H9 (cell line): ENCODE measurements around the gene ZNF408. TPM values are rescaled to one million over a fixed set of nuclear protein-coding genes. Genes with fewer than 3 reads are reported as not detected.

ENCODE experiments used
- DNase-seq: peaks from one replicate; pipeline ENCODE4 v3.0.0-alpha.2; 2017
- H2AFZ ChIP-seq: one replicate; pipeline ENCODE4 v1.6.1; 2013; ENCODE audit warnings: mild to moderate bottlenecking, low read length, control low read depth, moderate library complexity
- H2AK5ac ChIP-seq: 2 replicates; pipeline ENCODE4 v1.6.1; 2013; ENCODE audit warnings: low read length, control low read depth, mixed read lengths; ENCODE audit not compliant: insufficient read length
- H2BK120ac ChIP-seq: one replicate; pipeline ENCODE4 v1.6.1; 2013; ENCODE audit warnings: low read depth, mild to moderate bottlenecking, low read length, control low read depth, inconsistent platforms; ENCODE audit not compliant: poor library complexity, severe bottlenecking
- H2BK12ac ChIP-seq: 2 replicates; pipeline ENCODE4 v1.6.1; 2013; ENCODE audit warnings: low read length, control low read depth, mixed read lengths, low read depth; ENCODE audit not compliant: insufficient read length
- H2BK15ac ChIP-seq: 2 replicates; pipeline ENCODE4 v1.6.1; 2013; ENCODE audit warnings: low read depth, low read length, control low read depth
- H2BK20ac ChIP-seq: one replicate; pipeline ENCODE4 v1.6.1; 2013; ENCODE audit warnings: low read depth, mild to moderate bottlenecking, low read length, control low read depth, inconsistent platforms; ENCODE audit not compliant: poor library complexity, severe bottlenecking
- H2BK5ac ChIP-seq: 2 replicates; pipeline ENCODE4 v1.6.1; 2013; ENCODE audit warnings: low read length, control low read depth, mixed read lengths; ENCODE audit not compliant: insufficient read length
- H3K14ac ChIP-seq: 2 replicates; pipeline ENCODE4 v1.6.1; 2013; ENCODE audit warnings: low read length, control low read depth; ENCODE audit not compliant: insufficient read depth
- H3K18ac ChIP-seq: 2 replicates; pipeline ENCODE4 v1.6.1; 2013; ENCODE audit warnings: low read depth, mild to moderate bottlenecking, mixed read lengths, low read length, control low read depth; ENCODE audit not compliant: insufficient read length
- H3K23ac ChIP-seq: 2 replicates; pipeline ENCODE4 v1.6.1; 2013; ENCODE audit warnings: low read length, control low read depth, mixed read lengths, low read depth; ENCODE audit not compliant: insufficient read length
- H3K23me2 ChIP-seq: 2 replicates; pipeline ENCODE4 v1.6.1; 2013; ENCODE audit warnings: low read depth, mild to moderate bottlenecking, mixed read lengths, low read length, control low read depth; ENCODE audit not compliant: insufficient read length, poor library complexity, severe bottlenecking
- H3K27ac ChIP-seq: 2 replicates; pipeline ENCODE4 v1.5.1; 2013; ENCODE audit warnings: low read length, control low read depth, mixed read lengths, low read depth; ENCODE audit not compliant: insufficient read length
- H3K27me3 ChIP-seq: 2 replicates; pipeline ENCODE4 v1.6.1; 2013; ENCODE audit warnings: low read length, control low read depth, inconsistent platforms; ENCODE audit not compliant: insufficient read depth
- H3K4ac ChIP-seq: 2 replicates; pipeline ENCODE4 v1.6.1; 2013; ENCODE audit warnings: low read depth, mild to moderate bottlenecking, control low read depth, inconsistent platforms, low read length, moderate library complexity
- H3K4me1 ChIP-seq: 2 replicates; pipeline ENCODE4 v1.6.1; 2013; ENCODE audit warnings: low read length, control low read depth, inconsistent platforms; ENCODE audit not compliant: insufficient read depth
- H3K4me2 ChIP-seq: 2 replicates; pipeline ENCODE4 v1.6.1; 2013; ENCODE audit warnings: low read length, control low read depth, mixed read lengths; ENCODE audit not compliant: insufficient read length, insufficient read depth
- H3K56ac ChIP-seq: 2 replicates; pipeline ENCODE4 v1.6.1; 2013; ENCODE audit warnings: low read depth, mild to moderate bottlenecking, mixed read lengths, low read length, control low read depth; ENCODE audit not compliant: insufficient read length
- H3K79me1 ChIP-seq: 2 replicates; pipeline ENCODE4 v1.6.1; 2013; ENCODE audit warnings: low read depth, mild to moderate bottlenecking, moderate library complexity, low read length, control low read depth, inconsistent platforms; ENCODE audit not compliant: insufficient read depth, poor library complexity, severe bottlenecking
- H3K79me2 ChIP-seq: 2 replicates; pipeline ENCODE4 v1.6.1; 2013; ENCODE audit warnings: low read length, control low read depth, inconsistent platforms; ENCODE audit not compliant: insufficient read depth
- H3K9ac ChIP-seq: 2 replicates; pipeline ENCODE4 v1.6.1; 2013; ENCODE audit warnings: low read length, control low read depth, mixed read lengths; ENCODE audit not compliant: insufficient read length; ENCODE audit errors: extremely low read depth
- H3K9me3 ChIP-seq: one replicate; pipeline ENCODE4 v1.6.1; 2013; ENCODE audit warnings: low read depth, low read length, inconsistent platforms; ENCODE audit not compliant: control insufficient read depth
- H3T11ph ChIP-seq: one replicate; pipeline ENCODE4 v1.6.1; 2013; ENCODE audit warnings: mild to moderate bottlenecking, low read length, control low read depth, inconsistent platforms
- H4K20me1 ChIP-seq: one replicate; pipeline ENCODE4 v1.6.1; 2013; ENCODE audit not compliant: control insufficient read depth, insufficient read length, insufficient read depth
- H4K5ac ChIP-seq: 2 replicates; pipeline ENCODE4 v1.6.1; 2013; ENCODE audit warnings: low read depth, mild to moderate bottlenecking, mixed read lengths, low read length, control low read depth; ENCODE audit not compliant: insufficient read length
- H4K8ac ChIP-seq: replicated peaks from 2 replicates; pipeline ENCODE4 v1.6.1; 2013; ENCODE audit warnings: low read length, control low read depth, mixed read lengths, low read depth; ENCODE audit not compliant: insufficient read length
- H4K91ac ChIP-seq: 2 replicates; pipeline ENCODE4 v1.6.1; 2013; ENCODE audit warnings: low read depth, mild to moderate bottlenecking, moderate library complexity, mixed read lengths, low read length, control low read depth; ENCODE audit not compliant: insufficient read length
- H3K27ac Mint-ChIP-seq, 3 experiments: 2 replicates in 2 of 3; 3 replicates in 1 of 3; pipeline ENCODE4 v1.8.0; 2020 to 2021; ENCODE audit warnings: mixed read lengths in 3 of 3, mild to moderate bottlenecking in 1 of 3, moderate library complexity in 1 of 3
- H3K27me3 Mint-ChIP-seq: 2 replicates; pipeline ENCODE4 v1.8.0; 2021; ENCODE audit warnings: low read depth, mild to moderate bottlenecking, moderate library complexity, mixed read lengths
- H3K36me3 Mint-ChIP-seq, 3 experiments: 2 replicates in 2 of 3; 3 replicates in 1 of 3; pipeline ENCODE4 v1.8.0; 2020 to 2021; ENCODE audit warnings: low read depth in 3 of 3, mixed read lengths in 3 of 3; ENCODE audit not compliant: insufficient read depth in 1 of 3
- H3K4me1 Mint-ChIP-seq, 2 experiments: 2 replicates each; pipeline ENCODE4 v1.8.0; 2020; ENCODE audit warnings: mixed read lengths in 2 of 2
- H3K4me3 Mint-ChIP-seq, 2 experiments: 2 replicates in 1 of 2; 3 replicates in 1 of 2; pipeline ENCODE4 v1.8.0; 2020 to 2021; ENCODE audit warnings: mild to moderate bottlenecking in 2 of 2, mixed read lengths in 2 of 2, moderate library complexity in 1 of 2
- H3K9me3 Mint-ChIP-seq, 2 experiments: 2 replicates in 1 of 2; 3 replicates in 1 of 2; pipeline ENCODE4 v1.8.0; 2020; ENCODE audit warnings: mild to moderate bottlenecking in 2 of 2, mixed read lengths in 2 of 2, moderate library complexity in 1 of 2
- WGBS: extraction: QIAGEN DNeasy Blood & Tissue Kit; methylation state at CpG from one replicate; pipeline ENCODE4 v1.1.7; 2013; ENCODE audit warnings: missing lambda C conversion rate, low lambda C conversion rate, mixed read lengths; ENCODE audit not compliant: insufficient read length; ENCODE audit errors: extremely low coverage; 5-methylcytosine and 5-hydroxymethylcytosine counted together
- total RNA-seq: library from RNA; stranded (reverse); gene quantifications from 2 replicates; pipeline ENCODE4 v1.2.1, GENCODE V29; 2021
- TF ChIP-seq, protein P1 (sequence below): fragments of 200-600 bp; sonication (generic); conservative IDR thresholded peaks from 3 replicates; pipeline ENCODE4 v1.8.0; 2021; ENCODE audit warnings: antibody characterized with exemption, mild to moderate bottlenecking

ZNF408 gene
- total RNA-seq, 1 experiment from 2014 or later = 16.6 TPM

- no peaks in the 10 kb centered on the region for H3K79me2 ChIP-seq
- no peak overlapping the region for H3K14ac ChIP-seq
- H3K23me2 ChIP-seq = no peaks in the 10 kb centered on the region
- H2BK120ac ChIP-seq = no peak overlapping the region
- H2AK5ac ChIP-seq = no peak overlapping the region
- no peak overlapping the region for H3K27ac ChIP-seq
- no peak overlapping the region for H4K91ac ChIP-seq
- TF ChIP-seq, protein P1, sequence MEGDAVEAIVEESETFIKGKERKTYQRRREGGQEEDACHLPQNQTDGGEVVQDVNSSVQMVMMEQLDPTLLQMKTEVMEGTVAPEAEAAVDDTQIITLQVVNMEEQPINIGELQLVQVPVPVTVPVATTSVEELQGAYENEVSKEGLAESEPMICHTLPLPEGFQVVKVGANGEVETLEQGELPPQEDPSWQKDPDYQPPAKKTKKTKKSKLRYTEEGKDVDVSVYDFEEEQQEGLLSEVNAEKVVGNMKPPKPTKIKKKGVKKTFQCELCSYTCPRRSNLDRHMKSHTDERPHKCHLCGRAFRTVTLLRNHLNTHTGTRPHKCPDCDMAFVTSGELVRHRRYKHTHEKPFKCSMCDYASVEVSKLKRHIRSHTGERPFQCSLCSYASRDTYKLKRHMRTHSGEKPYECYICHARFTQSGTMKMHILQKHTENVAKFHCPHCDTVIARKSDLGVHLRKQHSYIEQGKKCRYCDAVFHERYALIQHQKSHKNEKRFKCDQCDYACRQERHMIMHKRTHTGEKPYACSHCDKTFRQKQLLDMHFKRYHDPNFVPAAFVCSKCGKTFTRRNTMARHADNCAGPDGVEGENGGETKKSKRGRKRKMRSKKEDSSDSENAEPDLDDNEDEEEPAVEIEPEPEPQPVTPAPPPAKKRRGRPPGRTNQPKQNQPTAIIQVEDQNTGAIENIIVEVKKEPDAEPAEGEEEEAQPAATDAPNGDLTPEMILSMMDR = no peak
- WGBS = no CpG with 5 or more reads among the region's 8 CpGs
- no peaks in the 10 kb centered on the region for H3K36me3 Mint-ChIP-seq
- no peaks in the 10 kb centered on the region for H3K9me3 Mint-ChIP-seq
- no peak overlapping the region for H3K4ac ChIP-seq
- H2BK5ac ChIP-seq = no peak overlapping the region
- peak overlapping the region; percentile 66 to 94 (median 83); a peak in 5 of 7 replicates for H3K27ac Mint-ChIP-seq
- no peak overlapping the region for H3K9ac ChIP-seq
- H2BK15ac ChIP-seq = no peak overlapping the region
- peaks cover 9 to 15% of the 10 kb centered on the region in 2 experiments for H3K4me1 Mint-ChIP-seq
- H4K8ac ChIP-seq = no peak overlapping the region
- no peaks in the 10 kb centered on the region for H4K20me1 ChIP-seq
- H3K23ac ChIP-seq = no peak overlapping the region
- H2BK20ac ChIP-seq = no peak overlapping the region
- DNase-seq = no peak
- no peak overlapping the region for H3T11ph ChIP-seq
- no peak overlapping the region for H2AFZ ChIP-seq
- H3K79me1 ChIP-seq = no peaks in the 10 kb centered on the region
- 0 out of 2 replicates have a peak, but pooled peaks cover 3% of the 10 kb centered on the region for H3K4me1 ChIP-seq
- H3K4me3 Mint-ChIP-seq = no peak overlapping the region
- no peaks in the 10 kb centered on the region for H3K27me3 ChIP-seq
- no peak overlapping the region for H2BK12ac ChIP-seq
- H3K4me2 ChIP-seq = no peak overlapping the region
- no peaks in the 10 kb centered on the region; the same call in 1 of the 2 replicates for H3K27me3 Mint-ChIP-seq
- no peak overlapping the region for H3K18ac ChIP-seq
- H3K56ac ChIP-seq = no peak overlapping the region
- H4K5ac ChIP-seq = no peak overlapping the region
- no peaks in the 10 kb centered on the region for H3K9me3 ChIP-seq
These were observed 23.3 kb downstream of the ZNF408 start for GRCh38 chr11:46724088-46724487.
